ENCODE measurements around the gene PER3. TPM values are rescaled to one million over a fixed set of nuclear protein-coding genes. Genes with fewer than 3 reads are reported as not detected.
A peak's percentile ranks its signal among the peaks of the same experiment; 100 is the strongest.

Gene PER3
- total and polyA plus RNA-seq, 3 donors from 2014 or later = 15.4 to 40.8 (median 32.7) TPM

- Histone ChIP-seq H3K27ac (no peak overlapping the region), H3K9me3 (no peaks in the 10 kb centered on the region), H3K27me3 (no peaks in the 10 kb centered on the region), H3K4me3 (no peak overlapping the region), H3K36me3 (ENCODE audit: low read depth, missing control alignments) (no peaks in the 10 kb centered on the region), H3K4me1 (no peaks in the 10 kb centered on the region)
- TF ChIP-seq CTCF (IDR thresholded peaks at IDR 0.05) (no peak), POLR2A (IDR thresholded peaks at IDR 0.05) (no peak)
- peak; percentile 68 for DNase-seq
- intact Hi-C loops (cut with DNase I; ENCODE audit: low total_unique reads) = no loop called here
- 15 to 36% methylated on average over 24 to 25 of the region's 27 CpGs for WGBS, 2 donors
These were observed 101.7 kb downstream of the PER3 start for GRCh38 chr1:7885513-7886404.

GRCh38 chr1:7886405-7886745 is 102.3 kb downstream of the PER3 start:
- Histone ChIP-seq H3K36me3 (ENCODE audit: low read depth, missing control alignments) (no peaks in the 10 kb centered on the region), H3K27me3 (no peaks in the 10 kb centered on the region), H3K4me3 (no peak overlapping the region), H3K27ac (no peak overlapping the region), H3K9me3 (no peaks in the 10 kb centered on the region), H3K4me1 (no peaks in the 10 kb centered on the region)
- TF ChIP-seq CTCF (IDR thresholded peaks at IDR 0.05) (no peak), POLR2A (IDR thresholded peaks at IDR 0.05) (no peak)
- no peak for DNase-seq
- intact Hi-C loops (cut with DNase I; ENCODE audit: low total_unique reads) = no loop called here
- 43 to 44% methylated on average over 7 of the region's 7 CpGs for WGBS, 2 donors

GRCh38 chr1:7888248-7889081 is 104.4 kb downstream of the PER3 start:
- 79 to 82% methylated on average over 9 of the region's 9 CpGs for WGBS, 2 donors
- no peak overlapping the region for H3K27ac ChIP-seq
- no peaks in the 10 kb centered on the region for H3K36me3 ChIP-seq (ENCODE audit: low read depth, missing control alignments)
- intact Hi-C loops (cut with DNase I; ENCODE audit: low total_unique reads) = no loop called here
- no peak for DNase-seq
- no peak overlapping the region for H3K4me3 ChIP-seq
- no peaks in the 10 kb centered on the region for H3K27me3 ChIP-seq
- H3K9me3 ChIP-seq = no peaks in the 10 kb centered on the region
- H3K4me1 ChIP-seq = no peaks in the 10 kb centered on the region
- TF ChIP-seq CTCF (IDR thresholded peaks at IDR 0.05) (no peak), POLR2A (IDR thresholded peaks at IDR 0.05) (no peak)

GRCh38 chr1:7890853-7891252 is 106.8 kb downstream of the PER3 start:
- intact Hi-C loops (cut with DNase I; ENCODE audit: low total_unique reads) = no loop called here
- WGBS, 2 donors = 91 to 100% methylated on average over 2 of the region's 2 CpGs

More at GRCh38 chr1:7890853-7891252, 106.8 kb downstream of the PER3 start:
- H3K27ac ChIP-seq = no peak overlapping the region
- no peaks in the 10 kb centered on the region for H3K4me1 ChIP-seq
- no peak overlapping the region for H3K4me3 ChIP-seq
- H3K27me3 ChIP-seq = no peaks in the 10 kb centered on the region
- no peak for DNase-seq
- no peaks in the 10 kb centered on the region for H3K36me3 ChIP-seq (ENCODE audit: low read depth, missing control alignments)
- no peak for TF ChIP-seq POLR2A (IDR thresholded peaks at IDR 0.05)
- TF ChIP-seq CTCF (IDR thresholded peaks at IDR 0.05) = no peak
- H3K9me3 ChIP-seq = no peaks in the 10 kb centered on the region
